Activated naive CD4-positive, alpha-beta T cell (primary cell): Measurements from ENCODE around the gene CCNL1.

Experiments
- DNase-seq, 4 experiments: peaks; one replicate each; lab custom pipeline; 2025; lab: John Stamatoyannopoulos, UW

Gene CCNL1

DNA sequence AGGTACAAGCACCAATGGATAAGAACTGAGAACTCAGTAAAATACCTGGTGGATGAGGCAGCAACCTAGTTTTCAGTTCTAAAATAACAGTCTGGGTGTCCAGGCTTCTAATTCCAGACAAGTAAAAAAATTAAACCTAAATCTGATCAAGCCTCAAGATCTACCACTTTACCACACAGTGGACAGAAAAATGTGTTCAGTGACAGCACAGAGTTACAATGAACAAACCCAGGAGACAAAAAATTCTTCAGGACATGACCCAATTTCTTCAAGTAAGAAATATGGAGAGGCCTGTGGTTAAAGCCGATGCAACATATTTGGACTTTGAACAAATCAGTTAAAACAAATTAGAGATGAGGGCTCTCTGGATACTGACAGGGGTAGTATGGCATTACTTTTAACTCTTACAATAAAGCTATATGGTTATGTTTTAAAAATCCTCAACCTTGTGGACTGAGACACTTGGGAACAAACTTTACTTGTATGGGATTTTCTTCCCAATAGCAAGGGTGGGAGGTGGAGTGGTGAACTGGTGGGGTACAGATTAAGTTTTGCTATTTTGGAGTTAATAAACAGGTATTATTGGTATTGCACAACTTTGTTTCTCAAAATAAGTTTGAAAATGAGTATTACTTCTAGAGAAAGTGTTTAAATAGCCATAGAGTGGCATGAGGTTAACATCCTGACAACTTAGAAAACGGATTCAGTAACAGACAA is 14.2 kb downstream of the CCNL1 start:
- DNase-seq = no peak

GRCh38 chr3:157142315-157142714 is 17.6 kb downstream of the CCNL1 start:
- no peak for DNase-seq

- DNase-seq = no peak
Observed at GRCh38 chr3:157139938-157140534, 19.9 kb downstream of the CCNL1 start.

GRCh38 chr3:157136647-157137387 is 23.1 kb downstream of the CCNL1 start:
- DNase-seq = no peak

GRCh38 chr3:157135671-157136396 is 24.1 kb downstream of the CCNL1 start:
- DNase-seq = no peak

- no peak for DNase-seq
Observed at GRCh38 chr3:157134620-157135191, 25.2 kb downstream of the CCNL1 start.

DNA sequence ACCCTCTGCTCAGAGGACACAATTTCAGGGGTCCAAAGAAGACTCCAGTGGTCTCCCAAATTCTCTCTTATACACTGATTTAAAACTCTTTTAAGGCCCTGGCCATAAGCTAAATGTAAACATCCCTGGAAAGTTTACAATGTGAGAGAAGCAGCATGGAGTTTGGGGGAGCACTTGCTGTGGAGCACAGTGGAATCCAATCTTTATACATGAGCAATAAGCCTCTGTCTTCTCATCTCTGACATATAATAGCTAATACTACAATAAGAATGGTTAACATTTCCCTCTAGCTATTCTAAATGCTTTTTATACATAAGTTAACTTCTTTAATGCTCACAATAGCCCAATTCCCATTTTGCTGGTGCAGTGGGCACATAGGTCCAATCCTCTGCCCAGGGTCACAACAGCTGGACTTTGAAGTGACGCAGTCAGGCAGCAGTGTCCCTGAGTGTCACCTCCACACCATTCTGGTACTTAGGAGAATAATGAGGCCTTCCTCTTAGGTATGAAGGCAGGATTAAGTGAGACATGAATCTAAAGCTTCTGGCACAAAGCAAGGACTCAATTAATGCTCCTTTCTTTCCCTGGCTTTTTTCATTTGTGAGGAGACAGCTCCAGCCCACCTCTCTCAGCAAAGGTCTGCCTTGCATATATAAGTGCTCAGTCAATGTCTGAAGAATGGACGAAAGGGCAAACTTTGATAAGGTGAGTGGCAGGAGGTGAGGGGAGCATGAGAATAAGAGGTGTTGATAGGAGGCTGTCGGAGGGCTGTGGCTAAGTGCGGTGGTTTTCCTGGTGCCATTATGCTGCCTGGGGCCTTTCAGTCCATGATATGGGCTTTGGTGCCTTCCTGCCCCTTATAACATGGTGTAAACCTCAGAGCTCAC is 26.3 kb downstream of the CCNL1 start:
- no peak for DNase-seq

- no peak for DNase-seq
Observed at GRCh38 chr3:157132936-157133335, 27.0 kb downstream of the CCNL1 start.

DNA sequence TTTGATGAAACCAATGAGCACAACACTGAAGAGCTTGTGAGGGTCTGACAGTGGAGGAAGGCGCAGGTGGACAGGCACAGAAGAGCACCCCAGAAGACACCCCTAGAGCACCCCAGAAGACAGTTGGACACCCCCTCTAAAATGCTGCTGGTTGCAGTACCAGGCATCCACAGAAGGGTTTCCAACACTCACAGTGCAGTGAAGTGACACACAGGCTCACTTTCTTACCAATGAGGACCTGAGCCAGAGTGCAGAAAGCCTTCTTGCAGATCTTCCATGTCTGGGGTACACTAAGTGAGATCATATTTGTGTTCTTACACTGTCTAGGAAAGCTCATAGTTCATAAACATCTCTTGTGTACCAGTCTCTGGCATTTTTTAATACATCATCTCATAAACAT is 27.6 kb downstream of the CCNL1 start:
- DNase-seq = no peak

GRCh38 chr3:157131861-157132260 is 28.1 kb downstream of the CCNL1 start:
- no peak for DNase-seq

DNA sequence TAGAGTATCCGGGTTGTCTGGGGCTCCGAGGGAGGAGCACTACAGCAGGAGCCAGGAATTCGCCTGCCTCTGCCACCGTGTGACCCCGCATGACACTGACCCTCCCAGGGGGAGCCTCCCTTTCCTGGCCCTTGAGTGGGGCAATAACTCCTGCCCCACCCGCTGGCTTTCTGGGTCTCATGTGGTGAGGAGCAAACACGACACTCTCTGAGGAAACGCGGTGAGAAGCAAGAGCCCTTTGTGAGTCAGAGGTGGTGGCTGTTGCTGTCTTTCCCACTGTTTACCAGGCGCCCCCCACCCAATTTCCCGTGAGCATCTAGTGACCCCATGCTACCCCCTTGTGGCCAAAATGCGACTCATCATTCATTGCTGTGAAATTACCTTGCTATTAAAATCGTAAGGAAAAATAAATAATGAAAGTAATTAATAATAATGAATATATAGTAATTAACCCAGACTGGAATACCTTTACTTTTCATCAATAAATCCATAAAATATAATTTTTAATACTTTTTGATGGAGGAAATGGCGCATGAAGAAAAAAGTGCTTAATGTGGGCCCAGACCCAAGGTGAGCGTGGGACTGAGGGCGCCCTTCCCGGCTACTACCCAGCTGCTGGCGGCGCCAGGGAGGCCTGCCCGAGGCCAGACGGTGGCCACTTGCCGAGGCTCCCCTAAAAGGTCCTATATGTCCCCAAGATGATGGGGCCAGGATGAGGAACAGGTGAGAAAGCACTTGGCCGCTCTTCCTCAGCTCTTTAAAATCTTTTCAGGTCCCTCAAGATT is 29.3 kb downstream of the CCNL1 start:
- DNase-seq = peak; percentile 15 to 74 (median 38)

DNA sequence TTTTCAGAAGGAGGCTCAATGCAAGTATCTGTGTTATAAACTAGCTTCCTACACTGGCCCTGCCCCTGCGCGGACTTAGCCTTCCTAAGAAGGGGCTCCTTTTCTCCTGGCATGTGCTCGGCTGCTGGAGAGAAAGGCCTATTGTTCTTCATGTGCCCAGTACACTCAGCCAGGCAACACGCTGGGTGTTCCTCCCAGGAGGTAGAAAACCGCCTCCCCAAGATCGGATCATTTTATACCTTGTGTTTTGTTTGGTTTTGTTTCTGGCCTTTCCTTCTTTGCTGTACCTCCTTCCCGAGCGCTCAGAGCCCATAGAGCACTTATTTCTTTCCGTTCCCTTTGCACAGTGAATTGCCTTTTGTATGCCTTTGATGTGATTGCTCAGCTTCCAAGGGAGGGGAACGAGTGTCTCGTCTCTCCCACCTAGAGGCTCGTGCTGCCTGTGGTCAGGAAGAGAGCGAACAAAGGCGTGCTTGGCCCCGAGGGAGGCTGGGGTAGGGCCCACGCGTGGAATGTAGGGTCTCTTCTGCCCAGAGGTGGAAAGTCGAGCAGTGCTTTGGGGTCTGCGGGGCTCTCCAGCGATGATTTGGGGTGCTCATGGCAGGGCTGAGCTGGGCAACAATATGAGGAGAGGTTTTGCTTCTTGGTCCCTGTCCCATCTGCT is 30.0 kb downstream of the CCNL1 start:
- peak in 1 of 4 experiments; percentile 40 for DNase-seq

- DNase-seq = peak in 2 of 4 experiments; percentile 12 to 14
Observed at GRCh38 chr3:157128771-157129681, 30.9 kb downstream of the CCNL1 start.

DNA sequence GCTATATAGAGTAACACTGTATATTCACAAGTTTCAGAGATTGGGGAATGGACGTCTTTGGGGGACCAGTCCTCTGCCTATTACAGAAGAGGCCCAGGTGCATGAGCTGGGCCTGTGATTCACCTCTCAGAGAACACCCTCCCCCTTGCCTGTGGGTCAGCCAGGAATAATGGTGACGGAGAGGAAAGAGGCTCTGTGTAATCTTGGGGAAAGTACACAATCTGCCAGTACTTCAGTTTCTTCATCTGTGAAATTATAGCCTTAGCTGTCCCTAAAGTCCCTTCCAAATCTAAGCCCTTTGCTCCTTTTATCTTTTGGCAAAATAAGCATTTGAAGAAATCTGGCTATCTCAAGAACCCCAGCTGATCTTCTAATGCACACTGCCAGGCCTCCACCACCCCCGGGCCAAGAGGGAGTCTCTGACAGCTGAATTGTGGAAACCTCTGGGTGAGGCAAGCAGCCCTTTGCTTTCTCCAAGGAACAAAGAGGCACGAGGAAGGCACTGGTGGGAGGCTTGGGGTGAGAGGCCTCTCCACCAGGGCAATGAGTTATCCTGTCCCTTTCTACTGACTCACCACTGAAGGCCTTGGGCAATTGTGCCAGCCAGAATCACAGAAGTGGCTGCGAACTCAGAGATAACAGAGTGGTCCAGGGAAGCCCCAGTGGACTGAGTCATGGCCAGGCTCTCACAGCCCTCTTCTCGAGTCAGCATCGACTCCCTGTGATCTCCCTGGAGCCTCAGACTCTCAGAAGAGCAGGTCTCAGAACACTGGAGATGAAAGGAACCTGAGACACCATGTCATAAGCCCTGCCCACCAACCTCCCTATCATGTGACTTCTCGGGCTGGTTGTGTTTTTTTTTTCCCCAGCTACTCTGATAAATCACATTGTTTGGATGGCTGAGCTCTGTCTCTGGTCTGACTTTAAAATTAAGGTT is 31.8 kb downstream of the CCNL1 start:
- peak in 2 of 4 experiments; percentile 6 to 54 for DNase-seq

GRCh38 chr3:157127268-157127667 is 32.7 kb downstream of the CCNL1 start:
- DNase-seq = no peak

- DNase-seq = no peak
Observed at GRCh38 chr3:157126365-157126764, 33.6 kb downstream of the CCNL1 start.

DNA sequence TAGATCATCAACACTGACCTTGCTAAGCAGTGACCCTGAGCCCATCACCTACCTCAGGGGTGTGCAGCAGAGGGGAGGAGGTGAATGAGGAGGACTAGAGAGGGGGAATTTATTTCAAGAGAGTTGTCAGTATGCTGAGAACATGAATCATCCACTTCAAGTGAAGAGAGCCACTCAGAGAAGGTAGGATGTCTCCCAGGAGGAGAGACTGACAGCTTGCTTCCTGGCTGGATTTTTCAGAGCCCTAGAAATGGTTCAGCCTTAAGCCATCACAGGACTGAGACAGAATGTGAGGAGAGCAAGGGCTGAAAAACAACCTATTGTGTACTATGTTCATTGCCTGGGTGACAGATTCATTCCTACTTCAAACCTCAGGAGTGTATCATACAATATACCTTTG is 34.8 kb downstream of the CCNL1 start:
- no peak for DNase-seq
